IMR-90 (cell line): ENCODE data around the gene UBASH3B.

Experiments used
- POLR2A ChIP-seq: IDR thresholded peaks from 2 replicates; pipeline ENCODE4 v1.6.1; 2012; ENCODE audit warnings: mild to moderate bottlenecking, low read depth, low read length
- RAD21 ChIP-seq: IDR thresholded peaks from 2 replicates; pipeline ENCODE4 v1.6.1; 2012; ENCODE audit warnings: low read length, improper control_type of control experiment
- TF ChIP-seq, protein P1 (sequence below): conservative IDR thresholded peaks from 2 replicates; pipeline ENCODE4 v1.5.1; 2012; ENCODE audit warnings: mild to moderate bottlenecking, low read depth, low read length, improper control_type of control experiment

DNA sequence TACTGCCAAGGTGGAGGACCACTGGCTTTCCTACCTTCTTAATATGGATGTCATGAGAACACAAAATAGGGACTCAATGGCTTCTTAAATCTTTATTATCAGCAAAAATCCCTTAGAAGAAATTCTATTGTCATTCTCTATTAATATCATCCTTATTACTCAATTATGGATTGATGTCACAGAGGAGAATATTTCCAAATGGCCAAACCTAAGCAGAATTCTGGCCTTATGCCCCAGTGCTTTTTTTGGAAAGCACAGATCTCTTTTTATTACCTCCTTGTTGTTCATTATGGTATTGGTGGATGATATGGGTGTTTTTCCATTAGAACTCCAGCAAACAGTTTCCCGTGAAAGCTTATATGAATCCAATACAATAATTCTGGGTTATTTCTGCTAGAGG is 192.7 kb downstream of the UBASH3B start:
- TF ChIP-seq, protein P1, sequence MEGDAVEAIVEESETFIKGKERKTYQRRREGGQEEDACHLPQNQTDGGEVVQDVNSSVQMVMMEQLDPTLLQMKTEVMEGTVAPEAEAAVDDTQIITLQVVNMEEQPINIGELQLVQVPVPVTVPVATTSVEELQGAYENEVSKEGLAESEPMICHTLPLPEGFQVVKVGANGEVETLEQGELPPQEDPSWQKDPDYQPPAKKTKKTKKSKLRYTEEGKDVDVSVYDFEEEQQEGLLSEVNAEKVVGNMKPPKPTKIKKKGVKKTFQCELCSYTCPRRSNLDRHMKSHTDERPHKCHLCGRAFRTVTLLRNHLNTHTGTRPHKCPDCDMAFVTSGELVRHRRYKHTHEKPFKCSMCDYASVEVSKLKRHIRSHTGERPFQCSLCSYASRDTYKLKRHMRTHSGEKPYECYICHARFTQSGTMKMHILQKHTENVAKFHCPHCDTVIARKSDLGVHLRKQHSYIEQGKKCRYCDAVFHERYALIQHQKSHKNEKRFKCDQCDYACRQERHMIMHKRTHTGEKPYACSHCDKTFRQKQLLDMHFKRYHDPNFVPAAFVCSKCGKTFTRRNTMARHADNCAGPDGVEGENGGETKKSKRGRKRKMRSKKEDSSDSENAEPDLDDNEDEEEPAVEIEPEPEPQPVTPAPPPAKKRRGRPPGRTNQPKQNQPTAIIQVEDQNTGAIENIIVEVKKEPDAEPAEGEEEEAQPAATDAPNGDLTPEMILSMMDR = no peak
- TF ChIP-seq POLR2A (no peak), RAD21 (no peak)
